ENCODE results near the gene C20orf96.

Gene C20orf96

DNA sequence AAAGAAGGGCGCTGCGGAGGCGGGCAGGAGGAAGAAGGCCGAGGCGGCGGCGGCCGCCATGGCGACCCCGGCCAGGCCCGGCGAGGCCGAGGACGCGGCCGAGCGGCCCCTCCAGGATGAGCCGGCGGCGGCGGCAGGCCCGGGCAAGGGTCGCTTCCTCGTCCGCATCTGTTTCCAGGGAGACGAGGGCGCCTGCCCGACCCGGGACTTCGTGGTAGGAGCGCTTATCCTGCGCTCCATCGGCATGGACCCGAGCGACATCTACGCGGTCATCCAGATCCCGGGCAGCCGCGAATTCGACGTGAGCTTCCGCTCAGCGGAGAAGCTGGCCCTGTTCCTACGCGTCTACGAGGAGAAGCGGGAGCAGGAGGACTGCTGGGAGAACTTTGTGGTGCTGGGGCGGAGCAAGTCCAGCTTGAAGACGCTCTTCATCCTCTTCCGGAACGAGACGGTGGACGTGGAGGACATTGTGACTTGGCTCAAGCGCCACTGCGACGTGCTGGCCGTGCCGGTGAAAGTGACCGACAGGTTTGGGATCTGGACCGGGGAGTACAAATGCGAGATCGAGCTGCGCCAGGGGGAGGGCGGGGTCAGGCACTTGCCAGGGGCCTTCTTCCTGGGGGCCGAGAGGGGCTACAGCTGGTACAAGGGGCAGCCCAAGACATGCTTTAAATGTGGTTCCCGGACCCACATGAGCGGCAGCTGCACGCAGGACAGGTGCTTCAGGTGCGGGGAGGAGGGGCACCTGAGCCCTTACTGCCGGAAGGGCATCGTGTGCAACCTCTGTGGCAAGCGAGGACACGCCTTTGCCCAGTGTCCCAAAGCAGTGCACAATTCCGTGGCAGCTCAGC is 7.6 kb upstream of the C20orf96 start:
- H3K36me3 ChIP-seq (ENCODE audit: control insufficient read depth, insufficient read depth, low read length), result no peaks in the 10 kb centered on the region
- H3K9me3 ChIP-seq (ENCODE audit: control insufficient read depth, low read length), result no peaks in the 10 kb centered on the region
- peak overlapping the region; percentile 63 for H3K27ac ChIP-seq (ENCODE audit: insufficient read depth, low read depth, low read length, poor library complexity, severe bottlenecking)
- H3K4me3 ChIP-seq (ENCODE audit: insufficient read depth, low read depth, low read length), result peak overlapping the region; percentile 86
- H3K27me3 ChIP-seq (ENCODE audit: control insufficient read depth, insufficient read depth, low read length, poor library complexity, severe bottlenecking), result peaks cover 10% of the 10 kb centered on the region
- H3K4me1 ChIP-seq (ENCODE audit: control insufficient read depth, insufficient read depth, low read length), result peaks cover 31% of the 10 kb centered on the region
- 0 to 1% methylated on average over 75 of the region's 75 CpGs for WGBS, 2 experiments

GRCh38 chr20:297098-297924 is 6.8 kb upstream of the C20orf96 start, which contains the start of gene ZCCHC3:
TSS of gene ZCCHC3 (plus strand) at chr20:297570. CDS start at chr20:297587, 17 bp downstream.
- peaks cover 31% of the 10 kb centered on the region for H3K4me1 ChIP-seq (ENCODE audit: control insufficient read depth, insufficient read depth, low read length)
- peaks cover 10% of the 10 kb centered on the region for H3K27me3 ChIP-seq (ENCODE audit: control insufficient read depth, insufficient read depth, low read length, poor library complexity, severe bottlenecking)
- WGBS, 2 experiments, result 1% methylated on average over 99 of the region's 99 CpGs
- no peaks in the 10 kb centered on the region for H3K9me3 ChIP-seq (ENCODE audit: control insufficient read depth, low read length)
- H3K36me3 ChIP-seq (ENCODE audit: control insufficient read depth, insufficient read depth, low read length), result no peaks in the 10 kb centered on the region
- peak within 1 kb of the TSS; percentile 63 for H3K27ac ChIP-seq (ENCODE audit: insufficient read depth, low read depth, low read length, poor library complexity, severe bottlenecking)
- peak within 1 kb of the TSS; percentile 86 for H3K4me3 ChIP-seq (ENCODE audit: insufficient read depth, low read depth, low read length)

- 91 to 93% methylated on average over 4 of the region's 4 CpGs for WGBS, 2 experiments
Observed at GRCh38 chr20:295804-296203, 5.3 kb upstream of the C20orf96 start.

DNA sequence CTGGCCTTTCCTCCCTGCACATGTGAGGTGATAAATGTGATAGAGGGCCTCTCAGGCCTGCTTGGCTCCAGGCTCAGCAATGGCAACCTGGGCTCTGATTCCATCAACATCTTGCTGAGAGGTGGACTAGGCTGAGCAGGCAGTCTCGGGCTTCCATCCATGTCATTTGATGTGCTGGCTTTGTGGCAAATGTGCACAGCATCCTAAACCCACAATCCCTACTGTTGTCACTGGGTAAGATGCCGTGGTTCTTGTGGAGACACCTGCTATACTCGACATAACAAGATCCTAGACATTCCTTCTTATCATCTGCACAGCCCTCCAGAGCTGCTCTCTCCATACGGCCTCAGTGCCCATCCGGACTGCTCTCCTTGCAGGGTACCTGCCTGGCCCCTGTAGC is 4.1 kb upstream of the C20orf96 start:
- Histone ChIP-seq H3K9me3 (ENCODE audit: control insufficient read depth, low read length) (no peaks in the 10 kb centered on the region), H3K27me3 (ENCODE audit: control insufficient read depth, insufficient read depth, low read length, poor library complexity, severe bottlenecking) (peaks cover 10% of the 10 kb centered on the region), H3K36me3 (ENCODE audit: control insufficient read depth, insufficient read depth, low read length) (no peaks in the 10 kb centered on the region), H3K4me3 (ENCODE audit: insufficient read depth, low read depth, low read length) (no peak overlapping the region), H3K27ac (ENCODE audit: insufficient read depth, low read depth, low read length, poor library complexity, severe bottlenecking) (no peak overlapping the region), H3K4me1 (ENCODE audit: control insufficient read depth, insufficient read depth, low read length) (peaks cover 13% of the 10 kb centered on the region)
- 90 to 92% methylated on average over 5 of the region's 5 CpGs for WGBS, 2 experiments

More at GRCh38 chr20:295804-296203, 5.3 kb upstream of the C20orf96 start:
- H3K27ac ChIP-seq (ENCODE audit: insufficient read depth, low read depth, low read length, poor library complexity, severe bottlenecking), result no peak overlapping the region
- H3K9me3 ChIP-seq (ENCODE audit: control insufficient read depth, low read length), result no peaks in the 10 kb centered on the region
- H3K4me3 ChIP-seq (ENCODE audit: insufficient read depth, low read depth, low read length), result no peak overlapping the region
- H3K36me3 ChIP-seq (ENCODE audit: control insufficient read depth, insufficient read depth, low read length), result no peaks in the 10 kb centered on the region
- H3K4me1 ChIP-seq (ENCODE audit: control insufficient read depth, insufficient read depth, low read length), result peaks cover 22% of the 10 kb centered on the region
- H3K27me3 ChIP-seq (ENCODE audit: control insufficient read depth, insufficient read depth, low read length, poor library complexity, severe bottlenecking), result peaks cover 10% of the 10 kb centered on the region

- Histone ChIP-seq H3K4me1 (ENCODE audit: control insufficient read depth, insufficient read depth, low read length) (peaks cover 8% of the 10 kb centered on the region), H3K9me3 (ENCODE audit: control insufficient read depth, low read length) (no peaks in the 10 kb centered on the region), H3K36me3 (ENCODE audit: control insufficient read depth, insufficient read depth, low read length) (no peaks in the 10 kb centered on the region), H3K4me3 (ENCODE audit: insufficient read depth, low read depth, low read length) (peak overlapping the region; percentile 91), H3K27me3 (ENCODE audit: control insufficient read depth, insufficient read depth, low read length, poor library complexity, severe bottlenecking) (peaks cover 7% of the 10 kb centered on the region), H3K27ac (ENCODE audit: insufficient read depth, low read depth, low read length, poor library complexity, severe bottlenecking) (peak overlapping the region; percentile 72)
- 67 to 80% methylated on average over 1 to 2 of the region's 2 CpGs for WGBS, 2 experiments
Observed at GRCh38 chr20:289693-290083, 862 bp downstream of the C20orf96 start.

GRCh38 chr20:288956-289692 is 1.4 kb downstream of the C20orf96 start:
- H3K27me3 ChIP-seq (ENCODE audit: control insufficient read depth, insufficient read depth, low read length, poor library complexity, severe bottlenecking), result peaks cover 7% of the 10 kb centered on the region
- H3K9me3 ChIP-seq (ENCODE audit: control insufficient read depth, low read length), result no peaks in the 10 kb centered on the region
- H3K4me1 ChIP-seq (ENCODE audit: control insufficient read depth, insufficient read depth, low read length), result peaks cover 8% of the 10 kb centered on the region
- peaks cover 1% of the 10 kb centered on the region for H3K36me3 ChIP-seq (ENCODE audit: control insufficient read depth, insufficient read depth, low read length)
- WGBS, 2 experiments, result 74 to 82% methylated on average over 1 to 3 of the region's 3 CpGs
- peak overlapping the region; percentile 91 for H3K4me3 ChIP-seq (ENCODE audit: insufficient read depth, low read depth, low read length)
- H3K27ac ChIP-seq (ENCODE audit: insufficient read depth, low read depth, low read length, poor library complexity, severe bottlenecking), result no peak overlapping the region

DNA sequence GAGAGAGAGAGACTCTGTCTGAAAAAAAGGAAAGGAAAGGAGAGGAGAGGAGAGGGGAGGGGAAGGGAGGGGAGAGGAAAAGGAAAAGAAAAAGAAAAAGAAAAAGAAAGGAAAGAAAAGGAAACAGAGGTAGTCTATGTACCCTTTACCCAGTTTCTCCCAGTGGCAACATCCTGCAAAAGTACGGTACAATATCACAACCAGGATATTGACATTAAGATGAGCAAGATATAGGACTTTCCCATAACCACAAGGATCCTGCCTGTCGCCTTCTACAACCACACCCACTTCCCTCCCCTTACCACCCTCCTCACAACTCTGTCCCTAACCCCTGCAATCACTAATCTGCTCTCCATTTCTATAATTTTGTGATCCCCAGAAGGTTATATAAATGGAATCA is 4.0 kb downstream of the C20orf96 start:
- Histone ChIP-seq H3K4me1 (ENCODE audit: control insufficient read depth, insufficient read depth, low read length) (peaks cover 8% of the 10 kb centered on the region), H3K27me3 (ENCODE audit: control insufficient read depth, insufficient read depth, low read length, poor library complexity, severe bottlenecking) (no peaks in the 10 kb centered on the region), H3K27ac (ENCODE audit: insufficient read depth, low read depth, low read length, poor library complexity, severe bottlenecking) (no peak overlapping the region), H3K4me3 (ENCODE audit: insufficient read depth, low read depth, low read length) (no peak overlapping the region), H3K9me3 (ENCODE audit: control insufficient read depth, low read length) (no peaks in the 10 kb centered on the region), H3K36me3 (ENCODE audit: control insufficient read depth, insufficient read depth, low read length) (peaks cover 15% of the 10 kb centered on the region)
- WGBS, 2 experiments, result 92 to 95% methylated on average over 2 of the region's 2 CpGs

DNA sequence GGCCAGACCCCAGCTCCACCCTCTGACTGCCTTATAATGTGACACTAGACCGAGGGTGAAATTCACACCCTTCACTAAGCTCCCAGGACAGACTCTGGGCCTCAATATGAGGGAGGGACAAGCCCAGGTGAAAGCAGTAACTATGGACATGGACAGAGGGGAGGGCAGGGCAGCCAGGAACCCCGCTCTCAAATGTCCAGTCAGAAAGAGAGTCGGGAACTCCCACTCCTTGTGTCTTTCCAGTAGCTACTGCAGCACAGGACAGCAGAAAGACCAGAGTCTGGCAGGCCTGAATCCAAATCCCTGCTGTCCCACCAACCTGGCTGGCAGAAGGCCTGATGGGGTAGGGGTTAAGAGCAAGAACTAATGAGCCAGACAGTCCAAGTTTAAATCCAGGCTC is 6.4 kb downstream of the C20orf96 start:
- H3K27ac ChIP-seq (ENCODE audit: insufficient read depth, low read depth, low read length, poor library complexity, severe bottlenecking), result no peak overlapping the region
- no peak overlapping the region for H3K4me3 ChIP-seq (ENCODE audit: insufficient read depth, low read depth, low read length)
- H3K4me1 ChIP-seq (ENCODE audit: control insufficient read depth, insufficient read depth, low read length), result no peaks in the 10 kb centered on the region
- 61 to 68% methylated on average over 3 of the region's 3 CpGs for WGBS, 2 experiments
- H3K27me3 ChIP-seq (ENCODE audit: control insufficient read depth, insufficient read depth, low read length, poor library complexity, severe bottlenecking), result no peaks in the 10 kb centered on the region
- H3K9me3 ChIP-seq (ENCODE audit: control insufficient read depth, low read length), result no peaks in the 10 kb centered on the region
- H3K36me3 ChIP-seq (ENCODE audit: control insufficient read depth, insufficient read depth, low read length), result peaks cover 17% of the 10 kb centered on the region

DNA sequence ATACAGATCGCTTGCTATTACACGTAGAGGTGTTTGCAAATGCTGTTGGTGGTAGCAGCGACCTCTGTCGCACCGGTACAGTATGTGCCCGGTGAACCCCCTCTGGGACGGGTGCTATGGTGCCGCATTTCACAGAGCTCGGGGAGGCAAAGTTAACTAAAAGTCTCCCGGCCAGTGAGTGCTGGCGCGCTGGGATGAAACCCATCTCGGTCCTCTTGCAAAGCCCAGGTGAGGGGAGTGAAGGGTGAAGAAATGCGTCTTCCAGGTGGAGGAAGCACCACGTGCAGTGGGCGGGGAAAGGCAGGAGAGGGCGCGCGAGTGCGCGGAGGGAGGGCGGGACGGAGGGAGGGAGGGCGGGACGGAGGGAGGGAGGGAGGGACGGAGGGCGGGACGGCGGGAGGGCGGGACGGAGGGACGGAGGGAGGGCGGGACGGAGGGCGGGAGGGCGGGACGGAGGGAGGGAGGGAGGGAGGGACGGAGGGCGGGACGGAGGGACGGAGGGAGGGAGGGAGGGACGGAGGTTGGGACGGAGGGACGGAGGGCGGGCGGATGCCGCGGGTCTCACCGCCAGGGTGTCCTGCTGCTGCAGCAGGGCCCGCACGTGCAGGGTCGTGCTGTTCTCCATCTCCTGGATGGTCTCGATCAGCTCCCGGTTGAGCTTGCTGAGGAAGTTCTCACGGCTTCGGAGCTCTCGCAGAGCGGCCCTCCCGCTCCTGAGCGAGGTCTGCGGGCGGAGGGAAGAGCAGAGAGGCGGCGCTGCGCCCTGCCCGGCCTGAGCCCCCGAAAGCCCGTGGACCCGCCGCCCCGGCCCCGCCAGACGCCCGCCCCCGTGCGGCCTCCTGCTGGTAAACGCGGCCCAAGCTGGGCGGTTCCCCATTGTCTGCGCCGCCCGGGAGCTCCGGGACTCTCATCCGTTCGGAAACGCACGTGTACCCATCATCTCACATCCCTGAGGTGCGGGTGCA is 11.7 kb downstream of the C20orf96 start:
- Histone ChIP-seq H3K27ac (ENCODE audit: insufficient read depth, low read depth, low read length, poor library complexity, severe bottlenecking) (no peak overlapping the region), H3K27me3 (ENCODE audit: control insufficient read depth, insufficient read depth, low read length, poor library complexity, severe bottlenecking) (no peaks in the 10 kb centered on the region), H3K4me1 (ENCODE audit: control insufficient read depth, insufficient read depth, low read length) (no peaks in the 10 kb centered on the region), H3K9me3 (ENCODE audit: control insufficient read depth, low read length) (no peaks in the 10 kb centered on the region), H3K36me3 (ENCODE audit: control insufficient read depth, insufficient read depth, low read length) (peaks cover 33% of the 10 kb centered on the region), H3K4me3 (ENCODE audit: insufficient read depth, low read depth, low read length) (peak overlapping the region; percentile 13)
- WGBS, 2 experiments, result 31 to 35% methylated on average over 63 to 64 of the region's 88 CpGs
